ENCODE results near the gene SPATC1L.

The SPATC1L gene

DNA sequence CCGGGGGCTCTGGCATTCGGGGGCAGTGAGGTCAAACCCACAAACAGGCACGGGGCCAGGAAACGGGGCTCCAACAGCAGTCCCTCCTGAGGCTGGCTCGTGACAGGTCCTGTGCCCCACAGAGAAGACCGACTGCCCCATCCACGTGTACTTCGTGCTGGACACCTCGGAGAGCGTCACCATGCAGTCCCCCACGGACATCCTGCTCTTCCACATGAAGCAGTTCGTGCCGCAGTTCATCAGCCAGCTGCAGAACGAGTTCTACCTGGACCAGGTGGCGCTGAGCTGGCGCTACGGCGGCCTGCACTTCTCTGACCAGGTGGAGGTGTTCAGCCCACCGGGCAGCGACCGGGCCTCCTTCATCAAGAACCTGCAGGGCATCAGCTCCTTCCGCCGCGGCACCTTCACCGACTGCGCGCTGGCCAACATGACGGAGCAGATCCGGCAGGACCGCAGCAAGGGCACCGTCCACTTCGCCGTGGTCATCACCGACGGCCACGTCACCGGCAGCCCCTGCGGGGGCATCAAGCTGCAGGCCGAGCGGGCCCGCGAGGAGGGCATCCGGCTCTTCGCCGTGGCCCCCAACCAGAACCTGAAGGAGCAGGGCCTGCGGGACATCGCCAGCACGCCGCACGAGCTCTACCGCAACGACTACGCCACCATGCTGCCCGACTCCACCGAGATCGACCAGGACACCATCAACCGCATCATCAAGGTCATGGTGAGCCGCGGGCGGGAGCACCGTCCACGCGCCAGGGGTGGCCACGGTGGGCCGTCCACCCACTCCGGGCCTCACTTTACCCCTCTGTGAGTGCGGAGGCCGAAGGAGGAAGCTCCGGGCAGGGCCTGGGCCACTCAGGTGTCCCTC lies 72.2 kb downstream of the SPATC1L start:
- no peaks in the 10 kb centered on the region for H3K27me3 ChIP-seq (ENCODE audit: control insufficient read depth in 5 of 5, insufficient read depth in 4 of 5, low read length in 5 of 5)
- H3K36me3 ChIP-seq (ENCODE audit: control insufficient read depth in 5 of 5, insufficient read depth in 5 of 5, low read length in 5 of 5) = peaks cover 5 to 49% (median 45%) of the 10 kb centered on the region in 5 donors
- H3K9me3 ChIP-seq (ENCODE audit: control insufficient read depth in 5 of 5, low read length in 5 of 5) = peaks cover 0 to 9% (median 4%) of the 10 kb centered on the region in 5 donors
- no peak overlapping the region for H3K9ac ChIP-seq (ENCODE audit: low read length in 5 of 5)
- peaks cover 0 to 17% (median 12%) of the 10 kb centered on the region in 5 donors for H3K4me1 ChIP-seq (ENCODE audit: control insufficient read depth in 5 of 5, insufficient read depth in 5 of 5, low read length in 5 of 5)
- H3K4me3 ChIP-seq (ENCODE audit: low read depth in 1 of 5, low read length in 5 of 5) = no peak overlapping the region
- no peak overlapping the region for H3K27ac ChIP-seq (ENCODE audit: low read depth, low read length)

DNA sequence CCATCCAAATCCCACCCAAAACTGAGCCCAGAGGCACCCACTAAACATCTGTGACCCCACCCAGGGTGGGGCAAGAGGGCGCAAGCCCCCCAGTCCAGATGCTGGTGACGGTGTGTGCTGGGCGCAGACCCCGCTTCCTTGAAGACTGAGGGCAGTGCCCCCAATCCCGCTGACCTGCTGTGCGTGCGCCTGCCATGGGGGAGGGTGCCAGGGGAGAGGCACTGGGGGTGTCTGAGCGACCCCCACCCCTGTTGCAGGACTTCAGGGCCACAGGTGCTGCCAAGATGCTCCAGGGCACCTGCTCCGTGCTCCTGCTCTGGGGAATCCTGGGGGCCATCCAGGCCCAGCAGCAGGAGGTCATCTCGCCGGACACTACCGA lies 73.1 kb downstream of the SPATC1L start:
- Histone ChIP-seq H3K9me3 (ENCODE audit: control insufficient read depth in 5 of 5, low read length in 5 of 5) (peaks cover 0 to 9% (median 4%) of the 10 kb centered on the region in 5 donors), H3K4me1 (ENCODE audit: control insufficient read depth in 5 of 5, insufficient read depth in 5 of 5, low read length in 5 of 5) (peaks cover 0 to 17% (median 12%) of the 10 kb centered on the region in 5 donors), H3K4me3 (ENCODE audit: low read depth in 1 of 5, low read length in 5 of 5) (no peak overlapping the region), H3K9ac (ENCODE audit: low read length in 5 of 5) (no peak overlapping the region), H3K27me3 (ENCODE audit: control insufficient read depth in 5 of 5, insufficient read depth in 4 of 5, low read length in 5 of 5) (no peaks in the 10 kb centered on the region), H3K36me3 (ENCODE audit: control insufficient read depth in 5 of 5, insufficient read depth in 5 of 5, low read length in 5 of 5) (peaks cover 5 to 40% (median 36%) of the 10 kb centered on the region in 5 donors), H3K27ac (ENCODE audit: low read depth, low read length) (no peak overlapping the region)
